Measurements from ENCODE around the gene RALB. TPM values are rescaled to one million over a fixed set of nuclear protein-coding genes. Genes with fewer than 3 reads are reported as not detected.
"Not testable (repeated sequence)": the region's sequence is repeated elsewhere in the genome, so short reads cannot be mapped to it uniquely, and the experiment has no call there.

The RALB gene
- total and polyA plus RNA-seq, 2 of the 8 experiments (the other 6 are each of a cell fraction or from before 2014, with no cell fraction given), result 12.0 to 16.6 TPM

- TF ChIP-seq RAD21 (IDR thresholded peaks at IDR 0.05 in 1 of 2, conservative IDR thresholded peaks at IDR 0.05 in 1 of 2; ENCODE audit: low read depth in 2 of 2, low read length in 2 of 2) (no peak), SAP30 (IDR thresholded peaks at IDR 0.05; ENCODE audit: insufficient read depth, insufficient replicate concordance, low read length) (no peak), TBP (IDR thresholded peaks at IDR 0.05; ENCODE audit: low read depth, low read length) (no peak), ATF2 (IDR thresholded peaks at IDR 0.05; ENCODE audit: low read length) (no peak), SP1 (IDR thresholded peaks at IDR 0.05; ENCODE audit: low read depth, low read length) (no peak), JUN (IDR thresholded peaks at IDR 0.05; ENCODE audit: low read depth, low read length) (no peak), MAFK (IDR thresholded peaks at IDR 0.05; ENCODE audit: low read depth, low read length) (no peak), BCL11A (IDR thresholded peaks at IDR 0.05; ENCODE audit: low read depth in 2 of 2, low read length in 2 of 2) (no peak), NANOG (IDR thresholded peaks at IDR 0.05; ENCODE audit: insufficient read depth, low read depth, low read length, poor library complexity, severe bottlenecking) (no peak)
These were observed 19.4 kb upstream of the RALB start (continued) for GRCh38 chr2:120233292-120233691.

GRCh38 chr2:120235158-120235557, 17.5 kb upstream of the RALB start:
- CTCF ChIA-PET (ENCODE audit: partially characterized antibody), result interaction anchor here (1.0 kb wide), 1 partner anchor 78 kb away, joined by 3 read pairs; no protein-coding TSS in a partner anchor
- H3K27me3 ChIP-seq (replicated peaks in 1 of 4; ENCODE audit: control insufficient read depth in 3 of 4, extremely low read depth in 1 of 4, insufficient read depth in 3 of 4, low read length in 3 of 4); H3K79me1 ChIP-seq (ENCODE audit: low read depth, low read length); H3K23me2 ChIP-seq (ENCODE audit: low read depth, low read length); DNase-seq (ENCODE audit: low read depth in 1 of 2, low spot score in 2 of 2); H4K5ac ChIP-seq (ENCODE audit: insufficient read length, low read depth, low read length); H3K9ac ChIP-seq (replicated peaks in 1 of 4; ENCODE audit: extremely low read depth in 1 of 4, low read depth in 3 of 4, low read length in 3 of 4); H2BK5ac ChIP-seq (ENCODE audit: low read depth, low read length); H2BK20ac ChIP-seq (ENCODE audit: low read length); H2AK5ac ChIP-seq (ENCODE audit: low read depth, low read length); H3K4me2 ChIP-seq (ENCODE audit: insufficient read depth in 1 of 2, low read depth in 2 of 2, low read length in 2 of 2); H3K18ac ChIP-seq (ENCODE audit: extremely low read depth, low read length); H3K27ac ChIP-seq (ENCODE audit: low read depth, low read length); H4K20me1 ChIP-seq (replicated peaks in 1 of 2; ENCODE audit: control insufficient read depth in 1 of 2, insufficient read depth in 2 of 2, low read length in 2 of 2); H3K23ac ChIP-seq (ENCODE audit: insufficient read length); H3K56ac ChIP-seq (replicated peaks; ENCODE audit: insufficient read length, low read depth, low read length); H4K91ac ChIP-seq (replicated peaks; ENCODE audit: insufficient read length, low read length); H3K14ac ChIP-seq (ENCODE audit: insufficient read length); H3K79me2 ChIP-seq (ENCODE audit: control insufficient read depth in 1 of 2, insufficient read depth in 2 of 2, low read length in 2 of 2); H4K8ac ChIP-seq (ENCODE audit: extremely low read depth, insufficient read depth, low read length); H3K4me3 ChIP-seq (ENCODE audit: extremely low read depth in 1 of 4, insufficient read depth in 2 of 4, low read depth in 3 of 4, low read length in 4 of 4); FAIRE-seq; H3K9me3 ChIP-seq (ENCODE audit: insufficient read depth in 2 of 2, low read depth in 1 of 2, low read length in 1 of 2); H2BK15ac ChIP-seq (ENCODE audit: low read length); H3K4ac ChIP-seq (replicated peaks; ENCODE audit: insufficient read length, low read depth, low read length); H2AFZ ChIP-seq (ENCODE audit: low read length); H2BK120ac ChIP-seq (replicated peaks; ENCODE audit: low read depth, low read length); H2BK12ac ChIP-seq (ENCODE audit: low read depth, low read length); H3K36me3 ChIP-seq (ENCODE audit: control insufficient read depth in 2 of 4, insufficient read depth in 4 of 4, low read length in 3 of 4): not testable (repeated sequence)
- POLR2A ChIA-PET (ENCODE audit: partially characterized antibody), result interaction anchor here (1.0 kb wide), 1 partner anchor 12 kb away, joined by 3 read pairs; the partner anchor contains the start of gene TMEM185B
- 100% methylated on average over 2 of the region's 2 CpGs; no CpG with 5 or more reads in 1 of the 2 experiments for WGBS, 2 experiments (ENCODE audit: extremely low coverage in 1 of 2, insufficient coverage in 1 of 2, insufficient read length in 1 of 2, insufficient replicate concordance in 2 of 2, low coverage in 1 of 2, low lambda C conversion rate in 2 of 2, missing lambda C conversion rate in 1 of 2)
- H3K4me1 ChIP-seq (replicated peaks in 1 of 4; ENCODE audit: control insufficient read depth in 3 of 4, insufficient read depth in 4 of 4, low read length in 3 of 4), result peaks cover 0 to 22% (median 6%) of the 10 kb centered on the region in 4 experiments; a peak in 6 of 7 replicates
